ENCODE data around the gene FAM151B.

FAM151B gene

DNA sequence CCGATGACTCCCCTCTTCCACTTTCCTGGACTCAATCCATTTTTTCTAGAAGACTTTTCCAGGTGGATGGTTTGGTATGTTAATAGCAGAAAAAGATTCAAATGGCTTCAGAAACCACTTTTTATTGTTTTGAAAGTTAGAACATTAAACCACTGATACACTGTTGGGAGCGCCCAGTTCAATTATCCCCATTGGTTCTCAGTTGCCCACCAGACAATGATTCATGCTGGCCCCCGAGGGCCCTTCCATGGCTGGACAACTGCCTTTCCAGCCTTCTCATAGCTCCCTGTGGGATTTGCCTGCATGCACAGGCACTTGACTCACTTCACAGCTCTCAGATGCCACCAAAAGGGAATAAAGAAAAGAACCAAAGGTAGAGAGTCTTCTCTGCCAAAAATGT, 103.5 kb downstream of the FAM151B start:
- no peak for TF ChIP-seq CTCF (IDR thresholded peaks at IDR 0.05; ENCODE audit: low read depth, low read length, missing control alignments)
- H3K4me3 ChIP-seq (ENCODE audit: low read depth, low read length) = no peak overlapping the region
- DNase-seq = no peak
- no peak overlapping the region for H3K27ac ChIP-seq
- no peaks in the 10 kb centered on the region for H3K36me3 ChIP-seq (replicated peaks)
- no peaks in the 10 kb centered on the region for H3K27me3 ChIP-seq (replicated peaks)
- in situ Hi-C loops (cut with HindIII; ENCODE audit: low pct_ligation_motif_present, low sequenced_read_pairs) = no loop called here

- no peak for TF ChIP-seq CTCF (IDR thresholded peaks at IDR 0.05; ENCODE audit: low read depth, low read length, missing control alignments)
Measured at GRCh38 chr5:80592105-80592504, 104.2 kb downstream of the FAM151B start.

More at GRCh38 chr5:80592105-80592504, 104.2 kb downstream of the FAM151B start:
- DNase-seq = no peak
- Histone ChIP-seq H3K4me3 (ENCODE audit: low read depth, low read length) (no peak overlapping the region), H3K36me3 (replicated peaks) (no peaks in the 10 kb centered on the region), H3K27ac (no peak overlapping the region), H3K27me3 (replicated peaks) (no peaks in the 10 kb centered on the region)
- in situ Hi-C loops (cut with HindIII; ENCODE audit: low pct_ligation_motif_present, low sequenced_read_pairs) = no loop called here

Data from brain microvascular endothelial cell (primary cell).